Dedifferentiated amniotic fluid mesenchymal stem cell (primary cell): Measurements from ENCODE around the gene MYRF.
A peak's percentile ranks its signal among the peaks of the same experiment; 100 is the strongest.

ENCODE experiments used
- DNase-seq: peaks from one replicate; pipeline ENCODE4 v3.0.0-alpha.2; 2016; ENCODE audit errors: extremely low spot score

The MYRF gene

DNA sequence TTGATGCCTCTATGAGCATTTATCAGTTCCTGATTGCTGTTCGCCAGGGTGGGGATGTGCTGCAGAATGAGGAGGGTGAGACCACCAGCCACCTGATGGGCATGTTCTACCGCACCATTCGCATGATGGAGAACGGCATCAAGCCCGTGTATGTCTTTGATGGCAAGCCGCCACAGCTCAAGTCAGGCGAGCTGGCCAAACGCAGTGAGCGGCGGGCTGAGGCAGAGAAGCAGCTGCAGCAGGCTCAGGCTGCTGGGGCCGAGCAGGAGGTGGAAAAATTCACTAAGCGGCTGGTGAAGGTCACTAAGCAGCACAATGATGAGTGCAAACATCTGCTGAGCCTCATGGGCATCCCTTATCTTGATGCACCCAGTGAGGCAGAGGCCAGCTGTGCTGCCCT, 43.0 kb downstream of the MYRF start:
- DNase-seq, result no peak

DNA sequence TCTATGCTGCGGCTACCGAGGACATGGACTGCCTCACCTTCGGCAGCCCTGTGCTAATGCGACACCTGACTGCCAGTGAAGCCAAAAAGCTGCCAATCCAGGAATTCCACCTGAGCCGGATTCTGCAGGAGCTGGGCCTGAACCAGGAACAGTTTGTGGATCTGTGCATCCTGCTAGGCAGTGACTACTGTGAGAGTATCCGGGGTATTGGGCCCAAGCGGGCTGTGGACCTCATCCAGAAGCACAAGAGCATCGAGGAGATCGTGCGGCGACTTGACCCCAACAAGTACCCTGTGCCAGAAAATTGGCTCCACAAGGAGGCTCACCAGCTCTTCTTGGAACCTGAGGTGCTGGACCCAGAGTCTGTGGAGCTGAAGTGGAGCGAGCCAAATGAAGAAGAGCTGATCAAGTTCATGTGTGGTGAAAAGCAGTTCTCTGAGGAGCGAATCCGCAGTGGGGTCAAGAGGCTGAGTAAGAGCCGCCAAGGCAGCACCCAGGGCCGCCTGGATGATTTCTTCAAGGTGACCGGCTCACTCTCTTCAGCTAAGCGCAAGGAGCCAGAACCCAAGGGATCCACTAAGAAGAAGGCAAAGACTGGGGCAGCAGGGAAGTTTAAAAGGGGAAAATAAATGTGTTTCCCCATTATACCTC, 43.6 kb downstream of the MYRF start:
- DNase-seq, result no peak

DNA sequence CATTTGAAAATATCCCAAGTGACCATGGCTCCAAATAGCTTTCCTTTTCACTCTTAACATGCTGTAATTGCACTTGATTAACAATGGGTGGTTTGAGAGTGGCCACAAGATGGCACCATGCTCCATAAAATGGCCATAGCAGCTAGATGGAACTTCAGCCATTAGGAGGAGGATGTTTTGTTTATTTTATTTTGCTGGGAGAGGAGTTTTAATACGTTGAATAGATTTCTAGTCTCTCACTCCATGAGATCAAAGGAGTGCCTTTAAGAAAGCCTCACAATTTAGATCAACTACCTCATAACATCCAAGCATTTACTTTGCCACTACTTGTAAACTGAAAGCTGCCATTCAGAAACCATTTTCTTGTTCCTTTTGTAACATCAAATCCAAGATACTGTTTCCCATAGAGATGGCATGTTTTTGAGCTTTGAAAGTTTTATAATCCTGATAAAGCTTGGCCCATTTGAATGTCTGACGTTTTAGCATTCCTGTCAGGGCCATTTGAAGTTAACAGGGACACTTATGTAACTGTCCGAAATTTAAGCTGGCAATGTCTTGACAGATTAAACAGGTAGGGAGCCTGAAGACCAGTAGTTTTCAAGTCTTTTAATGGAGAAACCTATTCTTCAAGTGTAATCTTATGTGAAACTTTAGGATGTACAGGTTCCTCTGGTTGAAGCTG, 45.0 kb downstream of the MYRF start:
- DNase-seq, result peak; percentile 81

DNA sequence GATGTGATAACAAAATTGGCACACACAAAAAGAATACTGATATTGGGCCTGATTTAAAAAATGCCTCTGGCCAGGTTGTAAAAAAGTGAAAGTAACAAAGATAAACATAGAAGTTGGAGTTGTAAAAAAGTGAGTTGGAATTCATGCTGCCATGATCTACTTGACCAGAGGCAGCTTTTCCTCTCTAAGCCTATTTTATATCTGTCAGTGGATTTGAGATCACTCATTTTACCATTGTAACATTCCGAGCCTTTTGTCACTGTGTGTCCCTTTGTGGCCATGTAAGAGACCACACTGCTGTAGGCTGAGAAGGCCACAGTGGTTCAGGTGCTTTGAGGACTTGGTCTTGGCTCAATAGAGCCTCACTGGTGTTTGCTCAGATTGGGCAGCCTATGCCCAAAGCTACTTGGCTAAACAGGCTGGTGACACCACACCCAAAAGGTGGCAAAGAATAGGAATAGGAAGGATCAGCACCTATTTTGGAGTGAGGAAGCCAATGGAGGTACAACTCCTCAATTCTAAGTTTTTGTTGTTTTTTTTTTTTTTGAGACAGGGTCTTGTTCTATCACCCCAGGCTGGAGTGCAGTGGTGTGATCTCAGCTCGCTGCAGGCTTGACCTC, 47.3 kb downstream of the MYRF start:
- DNase-seq, result no peak

DNA sequence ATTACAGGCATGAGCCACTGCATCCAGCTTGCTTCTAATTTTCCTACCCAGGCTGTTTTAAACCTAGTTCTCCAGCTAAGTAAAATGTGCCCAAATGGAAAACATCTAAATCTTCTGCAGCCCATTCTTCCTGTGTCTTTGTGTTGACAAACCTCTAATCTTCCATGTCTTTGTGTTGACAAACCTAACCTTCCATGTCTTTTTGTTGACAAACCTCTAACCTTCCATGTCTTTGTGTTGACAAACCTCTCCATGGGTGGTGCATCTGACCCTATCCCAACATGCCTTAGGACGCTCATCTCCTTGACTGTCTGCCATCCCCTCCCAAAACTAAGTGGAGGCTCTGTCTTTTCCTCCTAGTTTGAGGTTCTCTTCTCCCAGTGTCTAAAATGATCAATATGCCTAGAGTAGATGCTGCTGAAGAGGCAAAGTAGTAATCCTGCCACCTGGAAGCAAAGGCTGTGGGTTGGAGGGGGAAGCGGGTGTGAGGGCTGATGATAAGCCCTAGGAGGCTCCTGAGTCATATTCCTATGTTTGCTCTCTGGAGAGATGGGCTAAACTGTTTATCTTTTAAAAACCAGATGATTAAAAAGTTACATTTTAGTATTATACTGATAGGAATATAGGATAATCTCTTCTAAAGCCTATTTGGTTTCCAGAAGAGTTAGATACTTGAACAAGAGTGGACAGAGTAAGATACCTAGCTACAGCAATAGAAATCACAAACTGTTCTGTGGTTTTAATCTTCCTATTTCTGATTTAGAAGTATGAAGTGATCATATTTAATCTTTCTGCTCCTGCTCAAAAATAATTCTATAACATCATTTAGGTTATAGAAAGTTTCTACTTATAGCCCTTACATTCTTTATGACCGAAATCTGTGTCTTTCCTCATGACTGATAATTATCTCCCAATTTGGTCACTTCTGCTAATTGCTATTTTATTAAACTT, 48.2 kb downstream of the MYRF start:
- no peak for DNase-seq

DNA sequence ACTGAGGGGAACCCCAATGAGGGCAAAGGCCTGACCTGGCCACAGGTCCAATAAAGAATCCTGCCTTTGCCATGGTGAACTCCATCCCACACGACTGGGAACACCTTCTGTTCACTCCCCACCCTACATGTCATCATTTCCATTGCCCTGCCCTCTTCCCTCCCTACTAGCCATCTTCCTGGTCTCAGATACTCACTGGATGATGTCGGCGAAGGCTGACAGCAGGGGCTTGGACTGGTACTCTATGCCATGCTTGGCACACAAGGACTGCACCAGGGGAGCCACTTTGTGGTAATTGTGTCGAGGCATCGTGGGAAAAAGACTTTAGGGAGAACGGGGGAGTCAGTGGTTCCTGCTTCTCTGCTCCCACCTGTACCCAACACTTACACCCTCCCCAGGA, 50.2 kb downstream of the MYRF start:
- DNase-seq, result no peak

DNA sequence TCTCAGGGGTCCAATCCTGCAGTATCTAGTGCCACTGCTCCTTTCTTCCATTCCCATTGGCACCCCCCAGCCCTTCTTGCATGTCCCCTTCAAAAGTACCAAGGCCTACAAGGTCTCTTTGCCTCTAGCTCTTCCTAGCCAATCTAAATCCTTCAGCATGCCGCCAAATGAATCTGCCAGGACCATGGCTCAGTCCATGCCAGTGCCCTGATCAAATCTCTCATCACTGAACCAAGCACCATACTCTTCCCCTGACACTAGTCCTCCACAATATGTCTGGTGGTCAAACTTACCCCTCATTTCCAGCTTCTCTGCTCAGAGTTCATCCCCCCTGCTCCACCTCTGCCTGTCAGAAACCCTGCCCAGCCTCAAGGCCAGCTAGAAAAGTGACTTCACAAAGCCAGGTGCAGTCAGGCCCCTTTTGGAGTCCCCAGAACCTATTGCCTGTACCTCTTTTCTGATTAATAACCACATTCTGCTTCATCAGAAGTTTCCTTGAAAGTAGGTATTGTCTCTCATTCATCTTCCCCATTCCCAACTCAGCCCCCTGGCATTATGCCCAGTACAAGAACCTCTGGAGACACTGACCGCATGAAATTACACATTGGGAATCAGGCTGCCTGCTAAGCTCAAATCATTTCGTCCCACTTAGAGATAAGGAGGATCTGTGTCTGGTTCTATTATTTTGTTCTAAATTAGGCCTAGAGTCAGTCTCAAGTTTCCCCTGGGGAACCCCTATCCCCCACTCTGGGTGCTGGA, 51.6 kb downstream of the MYRF start:
- DNase-seq, result no peak

DNA sequence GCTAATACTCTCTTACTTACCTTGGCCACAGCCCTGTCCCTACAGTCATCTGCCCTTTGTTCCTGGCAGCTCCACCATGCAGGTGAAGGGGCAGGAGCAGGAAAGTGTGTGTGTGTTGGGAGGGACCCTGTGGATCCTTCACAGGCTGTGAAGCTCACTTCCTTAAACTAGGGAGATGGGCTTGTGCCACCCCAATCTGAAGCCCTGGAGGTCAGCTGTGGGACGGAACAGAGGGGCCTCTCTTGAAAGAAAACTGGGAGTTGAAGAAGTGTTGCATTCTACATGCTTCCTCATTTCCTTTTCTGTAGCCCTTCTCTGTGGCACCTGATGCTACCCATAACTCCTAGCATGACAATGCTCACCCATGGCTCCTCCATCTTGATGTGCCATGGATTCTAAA, 52.7 kb downstream of the MYRF start:
- DNase-seq, result no peak

DNA sequence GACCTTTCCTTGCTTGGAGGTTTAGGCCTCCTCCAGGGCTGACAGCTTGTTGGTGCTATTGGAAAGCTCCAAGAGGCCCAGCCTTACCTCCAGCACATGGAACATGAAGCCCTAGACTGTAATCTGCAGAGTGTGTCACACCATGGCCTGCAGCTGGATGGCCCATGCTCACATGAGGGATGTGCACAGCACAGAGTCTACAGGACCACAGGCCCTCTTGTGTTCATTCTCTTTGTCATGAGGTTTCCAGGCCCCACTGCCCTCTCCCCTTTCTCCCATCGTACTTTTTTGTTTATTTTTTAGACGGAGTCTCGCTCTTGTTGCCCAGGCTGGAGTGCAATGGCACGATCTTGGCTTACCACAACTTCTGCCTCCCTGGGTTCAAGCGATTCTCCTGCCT, 54.3 kb downstream of the MYRF start:
- DNase-seq, result no peak

DNA sequence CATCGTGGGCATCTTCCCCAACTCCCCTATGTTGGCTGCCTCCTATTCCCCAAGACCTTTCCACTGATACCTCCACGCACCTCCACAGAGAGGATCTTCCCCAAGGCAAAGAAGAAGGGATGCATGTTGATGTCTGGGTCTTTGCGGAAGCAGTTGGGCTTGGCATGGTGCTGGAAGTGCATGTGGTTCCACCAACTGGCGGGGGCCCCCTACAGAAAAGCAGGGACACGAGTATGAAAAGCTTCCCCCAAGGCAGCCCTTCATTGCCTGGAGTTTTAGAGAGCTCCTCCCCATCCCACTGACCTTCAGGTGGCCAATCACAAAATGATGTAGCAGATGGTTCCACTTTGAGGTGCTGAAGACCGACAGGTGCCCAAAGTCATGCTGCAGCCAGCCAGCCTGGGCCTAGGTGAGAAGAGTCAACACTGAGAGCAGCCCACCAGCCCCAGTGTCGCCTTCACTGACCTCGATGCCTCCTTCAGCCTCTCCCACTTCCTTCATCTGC, 58.3 kb downstream of the MYRF start:
- DNase-seq, result no peak

DNA sequence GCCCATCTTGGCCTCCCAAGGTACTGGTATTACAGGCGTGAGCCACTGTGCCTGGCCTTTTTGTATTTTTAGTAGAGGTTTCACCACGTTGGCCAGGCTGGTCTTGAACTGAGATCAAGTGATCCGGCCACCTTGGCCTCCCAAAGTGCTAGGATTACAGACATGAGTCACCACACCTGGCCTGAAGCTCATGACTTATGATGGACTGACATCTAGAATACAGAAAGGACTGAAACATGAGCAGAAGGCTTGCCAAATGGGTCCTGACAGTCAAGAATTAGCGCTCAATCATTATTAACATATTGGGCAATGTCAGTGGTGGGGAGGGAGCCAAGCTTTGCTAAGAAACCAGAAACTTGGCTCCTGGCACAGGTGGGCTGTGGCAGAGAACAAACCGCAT, 59.4 kb downstream of the MYRF start:
- DNase-seq, result no peak

DNA sequence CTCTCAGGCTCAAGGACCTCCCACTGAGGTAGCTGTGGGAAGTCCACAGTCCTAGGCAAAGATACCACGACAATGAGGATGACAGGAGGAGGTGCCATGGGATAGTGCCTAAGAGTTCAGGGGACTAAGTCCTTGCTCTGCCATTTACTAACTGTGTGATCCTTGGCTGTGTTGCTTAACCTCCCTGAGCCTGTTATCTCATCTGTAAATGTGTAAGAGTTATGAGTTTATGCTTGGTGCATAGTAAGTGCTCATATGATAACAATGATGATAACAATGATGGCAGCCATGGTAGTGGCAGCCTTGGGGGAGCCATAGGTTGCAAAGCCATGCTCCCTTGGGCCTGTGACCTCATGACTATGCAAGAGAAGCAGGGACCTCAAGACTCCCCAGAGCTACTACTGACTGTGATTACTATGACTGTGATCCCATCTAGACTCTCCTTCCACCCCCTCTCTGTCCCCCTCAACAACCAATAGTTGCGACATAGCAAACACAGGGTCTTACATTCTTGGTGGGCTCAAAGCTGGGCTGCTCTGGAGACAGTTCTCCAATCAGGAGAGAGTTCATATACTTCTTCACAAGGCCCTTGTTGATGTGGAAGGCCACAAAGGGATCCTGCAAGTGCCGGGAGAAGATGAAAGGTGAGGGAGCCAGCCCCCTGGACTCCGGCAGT, 60.4 kb downstream of the MYRF start:
- DNase-seq, result no peak

DNA sequence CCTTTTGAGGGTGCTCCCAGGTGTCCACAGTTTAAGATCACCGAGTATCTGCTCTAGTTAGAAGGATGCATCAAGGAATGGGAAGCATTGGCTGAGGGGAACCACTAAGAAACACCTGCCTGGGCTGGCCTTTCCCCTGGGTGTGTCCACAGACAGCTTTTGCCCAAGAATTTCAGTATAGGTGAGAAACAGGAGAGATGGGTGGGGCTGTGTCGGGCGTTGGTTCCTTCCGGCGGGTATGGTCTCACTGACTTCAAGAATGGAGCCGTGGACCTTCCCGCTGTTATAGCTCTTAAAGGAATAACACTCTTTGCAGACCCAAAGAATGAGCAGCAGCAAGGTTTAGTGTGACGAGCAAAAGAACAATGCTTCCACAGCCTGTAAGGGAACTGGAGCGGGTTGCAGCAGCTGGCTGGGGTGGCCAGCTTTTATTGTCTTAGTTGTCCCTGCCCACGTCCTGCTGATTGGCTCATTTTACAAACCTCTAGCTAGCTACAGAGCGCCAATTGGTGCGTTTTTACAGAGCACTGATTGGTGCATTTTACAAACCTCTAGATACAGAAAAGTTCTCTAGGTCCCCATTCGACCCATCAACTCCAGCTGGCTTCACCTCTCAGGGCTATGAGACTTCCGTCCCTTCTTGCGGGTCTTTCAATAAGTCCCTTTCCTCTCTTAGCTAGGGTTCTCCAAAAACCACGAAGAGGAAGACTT, 62.0 kb downstream of the MYRF start:
- DNase-seq, result no peak

DNA sequence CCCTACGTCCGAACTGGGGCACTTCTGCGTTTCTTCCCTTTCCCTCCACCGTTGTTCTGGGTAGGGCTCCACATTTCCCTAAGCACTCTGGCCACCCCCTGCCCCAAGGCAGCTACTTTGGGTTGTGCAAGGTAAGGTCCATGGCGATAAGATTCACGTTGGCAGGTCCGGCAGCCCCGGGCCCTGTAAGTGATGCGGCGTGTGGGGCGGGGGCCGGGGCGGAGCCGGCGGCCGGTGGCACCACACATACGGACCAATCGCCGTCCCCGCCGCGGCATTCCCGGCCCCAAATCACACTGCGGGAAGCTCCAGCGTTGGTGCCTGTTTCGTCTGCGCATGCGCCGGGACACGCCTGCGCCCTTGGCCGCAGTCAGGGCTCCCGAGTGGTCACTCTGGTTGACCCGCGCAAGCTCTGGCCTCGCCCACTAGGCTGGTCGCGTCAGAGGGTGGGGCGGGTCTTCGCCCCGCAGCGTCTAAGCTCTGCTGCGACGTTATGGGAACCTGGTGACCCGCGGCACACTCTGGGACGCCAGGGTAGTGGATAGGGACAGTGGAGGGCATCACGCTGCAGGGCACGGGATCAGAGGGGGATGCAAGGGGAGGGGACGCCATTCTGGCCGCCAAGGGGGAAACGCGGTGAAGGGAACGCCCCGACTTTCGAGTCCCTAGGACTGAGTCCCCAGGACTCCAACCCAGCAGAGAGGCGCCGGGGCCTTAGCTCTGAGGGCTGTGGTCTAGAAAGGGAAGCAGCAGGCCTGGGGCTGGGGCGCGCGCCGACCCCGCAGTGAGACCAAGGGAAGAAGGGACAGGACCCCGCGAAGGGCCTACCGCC, 62.7 kb downstream of the MYRF start:
- DNase-seq, result peak; percentile 86

DNA sequence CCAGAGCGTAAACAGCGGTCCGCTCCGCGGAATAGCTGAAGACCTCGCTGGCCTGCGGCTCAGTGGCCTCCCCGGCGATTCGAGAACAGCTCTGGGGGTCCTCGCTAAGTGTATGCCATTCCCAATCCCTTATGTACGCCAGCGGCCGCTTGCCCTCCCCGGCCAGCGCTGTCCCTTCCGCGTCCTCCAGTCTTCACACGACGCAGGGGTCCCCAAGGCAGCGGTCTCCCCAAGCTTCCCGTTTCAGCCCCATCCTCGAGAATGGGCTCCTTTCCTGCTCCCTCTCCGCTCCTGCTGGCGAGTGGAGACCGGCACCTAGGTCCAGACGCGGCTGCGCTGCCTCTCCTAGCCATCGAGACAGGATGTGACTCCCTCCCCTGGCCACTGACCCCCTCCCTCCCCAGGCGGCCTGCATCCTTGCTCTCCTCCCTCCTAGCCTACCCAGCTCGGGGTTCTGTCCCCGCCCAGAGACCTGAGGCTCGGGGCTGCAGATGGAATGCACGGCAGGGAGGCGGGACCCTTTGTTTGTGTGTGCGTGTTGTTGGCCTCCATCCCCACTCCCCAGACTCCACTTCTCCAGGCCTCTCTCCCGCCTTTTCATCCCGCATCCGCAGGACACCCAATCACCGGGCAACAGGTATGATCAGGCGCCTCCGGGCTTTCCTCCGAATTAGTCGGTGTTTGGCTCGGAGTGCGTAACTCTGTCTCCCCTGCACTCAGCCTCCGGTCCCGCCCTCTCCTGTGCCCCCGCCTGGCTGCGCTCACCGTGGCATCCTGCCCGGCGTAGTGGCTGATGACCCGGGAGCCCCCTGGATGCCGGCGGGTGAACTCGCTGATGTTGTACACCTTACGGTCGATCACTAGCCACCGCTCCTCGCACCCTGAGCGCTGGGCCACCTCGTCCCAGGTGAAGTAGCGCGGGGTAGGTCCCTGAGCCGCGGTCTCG, 63.6 kb downstream of the MYRF start:
- no peak for DNase-seq

DNA sequence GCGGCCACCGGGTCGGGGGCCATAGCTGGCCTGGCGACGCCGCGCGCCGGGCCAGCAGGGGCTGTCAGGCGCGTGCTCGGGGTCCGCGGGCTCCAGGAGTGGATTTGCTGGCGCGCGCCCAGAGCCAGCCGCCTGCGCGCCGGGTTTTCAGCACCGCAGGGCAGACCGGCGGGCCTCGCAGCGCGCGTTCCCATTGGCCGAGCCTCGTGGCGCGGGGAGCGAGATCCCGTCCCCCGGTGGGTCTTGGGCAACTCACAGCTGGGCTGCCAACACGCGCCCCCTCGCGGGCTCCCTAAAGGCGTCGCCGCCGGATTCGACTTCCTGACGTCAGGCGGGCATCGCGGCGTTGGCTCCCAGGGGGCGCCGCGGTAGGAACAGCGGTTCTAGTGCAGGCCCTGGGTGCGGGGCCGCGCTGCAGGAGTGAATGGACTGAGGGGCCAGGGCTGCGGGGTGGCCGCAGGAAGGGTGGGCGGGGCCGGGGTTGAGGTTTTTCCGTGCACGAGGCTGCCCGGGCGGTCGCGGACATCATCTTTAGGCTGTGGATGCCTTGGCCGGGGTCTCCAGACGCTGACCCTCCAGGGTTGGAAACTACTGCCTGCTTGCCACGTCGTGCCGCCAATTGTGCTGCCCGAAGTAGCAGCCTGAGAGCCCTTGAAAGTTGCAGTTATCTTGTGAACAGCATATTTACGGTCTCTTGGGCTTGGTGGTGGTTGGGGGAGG, 64.5 kb downstream of the MYRF start, which contains the start of gene FADS1:
Gene FADS1, minus strand, starts transcription at position 268 of the 720 bp plus-strand sequence. Its CDS starts 74 bp downstream, at position 194.
- peak; percentile 92 for DNase-seq
